M059J (cell line): ENCODE results near the gene FAM72B. TPM values are rescaled to one million over a fixed set of nuclear protein-coding genes. Genes with fewer than 3 reads are reported as not detected.
A peak's percentile ranks its signal among the peaks of the same experiment; 100 is the strongest.
"Not testable (repeated sequence)": the region's sequence is repeated elsewhere in the genome, so short reads cannot be mapped to it uniquely, and the experiment has no call there.

ENCODE experiments used
- DNase-seq: peaks from one replicate; pipeline ENCODE4 v3.0.0-alpha.2; 2012; ENCODE audit warnings: low read depth
- total RNA-seq: library from RNA; depleted of rRNA; stranded (reverse); fragments of >200 nt; shearing (Covaris generic); gene quantifications from 2 replicates; pipeline ENCODE4 v1.2.3, GENCODE V29; 2014; rRNA removed

FAM72B gene
- total RNA-seq, 1 experiment from 2014 or later, result 15.3 TPM

GRCh38 chr1:121152788-121153187 is 31.4 kb downstream of the FAM72B start:
- DNase-seq, result not testable (repeated sequence)

- DNase-seq, result not testable (repeated sequence)
These were observed 32.8 kb downstream of the FAM72B start for GRCh38 chr1:121151294-121151693.

DNA sequence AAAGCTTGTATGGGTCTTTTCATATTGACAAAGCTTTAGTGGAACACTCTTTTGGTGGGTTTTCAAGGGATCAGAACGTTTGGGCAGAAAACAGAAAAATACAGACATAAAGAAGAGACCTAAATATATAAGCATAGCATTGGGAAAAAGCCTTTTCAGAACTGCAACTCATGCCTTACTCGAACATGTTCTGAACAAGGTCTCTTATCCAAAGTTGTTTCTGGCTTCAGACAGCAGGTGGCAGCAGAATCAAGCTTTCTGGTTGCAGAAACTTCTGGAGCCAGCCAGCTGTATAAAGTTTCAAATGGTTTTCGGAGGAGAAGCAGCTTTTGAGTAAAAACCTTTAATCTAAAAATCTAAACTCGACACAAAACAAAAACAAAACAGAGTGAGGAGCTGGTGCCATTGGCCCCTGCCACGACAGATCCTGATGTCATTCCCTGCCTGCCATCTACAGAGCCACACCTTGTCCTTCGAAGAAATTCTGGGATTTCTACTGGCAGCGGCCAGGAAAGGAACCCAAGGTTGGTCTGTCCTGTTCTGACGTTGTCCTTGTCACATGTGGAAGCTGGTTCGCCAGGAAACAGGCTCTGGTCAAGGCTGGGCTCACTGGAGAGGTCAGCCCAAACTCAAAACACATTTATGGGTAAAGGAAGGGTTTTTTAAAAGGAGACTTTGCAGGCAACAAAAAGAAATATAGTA is 35.5 kb downstream of the FAM72B start:
- DNase-seq, result not testable (repeated sequence)

- DNase-seq, result not testable (repeated sequence)
These were observed 43.7 kb downstream of the FAM72B start for GRCh38 chr1:121140393-121140792.

DNA sequence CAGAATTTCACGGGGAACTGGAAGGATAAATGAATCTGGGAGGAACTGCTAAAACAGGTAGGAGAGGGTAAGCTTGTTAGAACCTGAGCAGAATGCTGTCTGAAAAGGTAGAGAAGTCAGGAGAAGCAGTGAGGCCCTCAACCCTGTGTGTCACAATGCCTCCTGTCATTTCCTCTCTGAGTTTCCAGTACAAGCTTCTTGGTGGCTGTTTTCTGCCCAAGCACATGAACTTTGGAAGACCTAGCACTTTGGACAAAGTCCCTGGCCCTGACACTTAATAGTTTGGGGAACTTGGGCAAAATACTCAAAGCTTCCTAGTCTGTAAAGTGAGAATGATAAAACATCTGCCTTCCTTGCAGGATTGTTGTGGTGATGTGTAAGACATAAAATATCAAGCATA is 52.6 kb downstream of the FAM72B start:
- not testable (repeated sequence) for DNase-seq

DNA sequence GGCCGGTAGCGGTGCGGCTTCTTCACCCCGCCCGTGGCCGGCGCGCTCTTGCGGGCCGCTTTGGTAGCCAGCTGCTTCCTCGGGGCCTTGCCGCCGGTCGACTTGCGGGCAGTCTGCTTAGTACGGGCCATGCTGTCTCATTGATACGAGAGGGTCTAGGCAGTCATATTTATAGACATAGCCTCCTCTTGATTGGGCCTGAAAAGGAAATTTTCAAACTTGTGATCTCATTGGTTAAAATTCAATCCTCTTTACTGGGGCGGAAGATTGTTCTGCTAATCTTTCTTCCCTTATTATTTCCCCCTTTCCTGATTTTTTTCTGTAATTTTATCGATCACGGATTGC is 65.7 kb downstream of the FAM72B start:
- DNase-seq, result peak; percentile 2

Other genes starting within 250 kb of the FAM72B start
- gene SRGAP2C, start 635 bp upstream of the FAM72B start, total RNA-seq, result 22.7 and 30.3 TPM in 2 replicates